Measurements from ENCODE around the gene SORCS2. TPM values are rescaled to one million over a fixed set of nuclear protein-coding genes. Genes with fewer than 3 reads are reported as not detected.

The SORCS2 gene
- total RNA-seq, 1 donor from 2014 or later: 9.6 TPM

DNA sequence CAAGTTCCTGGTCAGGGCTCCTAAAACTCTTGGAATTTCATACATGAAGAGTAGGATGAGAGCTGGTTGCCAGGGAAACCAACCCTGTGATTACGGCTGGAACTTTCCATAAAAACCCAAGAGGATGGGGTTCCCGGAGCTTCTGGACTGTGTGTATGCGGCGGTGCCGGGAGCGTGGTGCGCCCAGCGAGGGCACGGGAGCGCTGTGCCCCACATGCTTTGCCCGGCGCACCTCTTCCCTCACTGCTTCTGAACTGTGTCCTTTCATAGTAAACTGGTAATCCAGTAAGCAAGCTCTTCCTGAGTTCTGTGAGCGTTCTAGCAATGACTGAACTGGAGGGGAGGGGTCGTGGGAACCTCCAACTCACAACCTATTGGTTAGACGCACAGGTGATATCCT lies 594.7 kb downstream of the SORCS2 start:
- no peak for DNase-seq (ENCODE audit: low spot score)

DNA sequence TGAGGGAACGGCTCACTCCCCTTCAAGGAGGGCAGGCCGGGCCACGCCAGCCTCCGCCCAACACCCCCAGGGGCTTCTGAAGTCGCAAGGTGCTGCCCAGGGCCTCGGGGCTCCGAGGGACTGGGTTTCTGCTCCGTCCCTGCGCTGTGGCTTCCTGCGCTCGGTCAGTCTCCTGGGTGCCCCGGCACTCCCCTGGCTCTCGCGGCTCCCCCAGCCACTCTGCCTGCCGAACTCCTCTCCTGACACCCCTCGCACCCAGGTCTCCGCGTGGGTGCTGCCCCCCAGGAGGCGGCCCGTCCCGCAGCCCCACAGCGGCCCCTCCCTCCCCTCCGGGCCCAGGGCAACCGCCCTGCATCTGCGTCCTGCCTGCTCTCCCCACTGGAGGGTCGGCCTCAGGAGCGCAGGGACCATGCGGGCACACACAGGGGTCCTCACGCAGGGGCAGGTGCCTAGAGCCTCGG lies 595.4 kb downstream of the SORCS2 start:
- no peak for DNase-seq (ENCODE audit: low spot score)

DNA sequence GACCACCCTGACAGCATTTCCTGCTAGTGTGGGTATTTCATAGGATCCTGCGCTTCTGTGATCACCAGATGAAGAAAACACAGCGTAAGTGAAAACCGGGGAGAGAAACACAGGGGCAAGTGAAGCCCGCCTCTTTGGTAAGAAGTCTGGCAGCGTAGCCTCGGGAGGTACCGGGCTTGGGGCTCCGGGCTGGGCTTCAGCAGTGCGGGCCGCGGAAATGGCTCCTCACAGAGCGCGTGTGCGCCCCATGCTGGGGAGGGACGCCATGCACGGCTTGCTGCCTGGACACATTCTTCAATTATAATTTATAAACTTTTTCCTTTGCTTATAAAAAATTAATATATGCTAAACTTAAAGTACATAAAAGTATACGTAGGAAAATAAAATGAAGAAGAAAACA lies 595.9 kb downstream of the SORCS2 start:
- no peak for DNase-seq (ENCODE audit: low spot score)

DNA sequence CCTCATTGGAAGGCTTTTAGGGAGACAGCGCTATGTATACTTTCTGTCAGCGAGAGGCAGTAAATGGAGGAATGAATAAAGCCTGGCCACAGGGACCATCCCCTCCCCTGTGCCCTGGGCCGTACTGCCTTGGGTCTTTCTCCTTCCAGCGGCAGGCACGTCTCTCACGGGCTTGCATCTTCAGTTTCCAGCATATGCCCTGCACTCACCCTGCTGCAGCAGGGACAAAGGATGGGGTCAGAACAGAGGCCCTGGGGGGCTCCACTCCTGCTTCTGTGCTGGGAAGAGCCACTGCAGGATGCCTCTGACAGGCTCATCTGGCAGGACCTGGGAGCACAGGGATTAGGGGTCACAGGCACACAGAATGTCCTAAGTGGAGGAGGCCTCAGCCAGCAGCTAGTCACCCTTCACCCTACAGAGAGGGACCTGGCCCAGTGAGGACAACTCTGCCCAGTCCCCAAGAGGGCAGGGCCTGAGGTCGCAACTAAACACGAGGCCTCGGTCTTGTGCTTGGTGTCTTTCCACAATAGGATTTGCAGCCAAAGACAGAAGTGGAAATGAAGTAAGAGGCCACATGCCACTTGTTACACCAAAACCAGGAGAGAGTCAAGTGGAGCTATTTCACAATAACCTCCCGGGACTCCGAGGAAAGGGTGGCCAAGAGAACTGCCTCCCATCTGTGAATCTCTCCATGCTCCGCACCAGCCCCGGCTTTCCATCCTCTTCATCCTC lies 596.5 kb downstream of the SORCS2 start:
- no peak for DNase-seq (ENCODE audit: low spot score)

DNA sequence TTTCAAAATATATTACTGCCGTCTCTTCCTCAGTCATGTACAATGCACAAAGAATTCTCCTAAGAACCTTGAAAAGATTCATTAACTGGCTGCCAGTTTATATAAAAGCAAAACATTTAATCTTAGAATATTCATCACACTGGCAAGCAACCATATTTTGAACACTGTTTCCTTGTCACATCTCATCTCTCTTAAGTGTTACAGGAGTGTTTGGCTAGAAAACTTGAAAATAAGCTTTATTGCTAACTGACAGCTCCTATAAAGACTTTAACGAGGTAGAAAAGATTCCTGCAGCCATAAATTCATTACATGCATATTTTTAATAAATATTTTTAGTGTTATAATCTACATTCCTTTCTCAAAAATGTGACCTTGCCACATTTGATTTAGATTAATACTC lies 597.7 kb downstream of the SORCS2 start:
- no peak for DNase-seq (ENCODE audit: low spot score)

DNA sequence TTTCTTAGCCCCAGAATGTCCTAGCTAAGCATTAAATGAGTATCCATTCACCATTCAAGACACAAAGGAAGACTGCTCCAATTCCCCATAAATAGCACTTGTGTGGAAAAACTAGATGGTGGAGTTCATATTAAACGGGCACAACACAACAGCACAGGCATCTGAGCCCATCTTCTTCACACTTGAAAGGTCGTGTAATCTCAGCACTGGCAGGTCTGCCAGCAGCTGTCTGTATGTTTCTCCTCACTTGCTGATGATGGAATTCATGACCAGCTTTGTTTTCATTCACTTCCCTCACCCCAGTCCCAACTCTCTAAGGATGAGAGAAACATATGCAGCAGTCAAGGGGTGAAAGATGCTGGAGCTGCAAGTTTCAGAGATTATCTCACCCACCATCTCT lies 598.7 kb downstream of the SORCS2 start:
- no peak for DNase-seq (ENCODE audit: low spot score)

Other genes with a start within 250 kb of the SORCS2 start
- 11.1 TPM for gene TADA2B, start 149.2 kb upstream of the SORCS2 start, total RNA-seq (ENCODE audit: insufficient read depth, low replicate concordance)
- gene GRPEL1, start 124.5 kb upstream of the SORCS2 start, total RNA-seq (ENCODE audit: insufficient read depth, low replicate concordance): 27.0 TPM
- gene PSAPL1, start 242.4 kb downstream of the SORCS2 start, total RNA-seq (ENCODE audit: insufficient read depth, low replicate concordance): 0.24 TPM

Measured in umbilical cord (tissue), 2 donors.